Sciatic nerve (tissue), 2 donors: ENCODE measurements around the gene MRRF. TPM values are rescaled to one million over a fixed set of nuclear protein-coding genes. Genes with fewer than 3 reads are reported as not detected.

Experiments used
- ATAC-seq: fragments of 200-7000 bp; cut with Tn5 transposase; one replicate; pipeline ENCODE4 v1.9.1; 2020; ENCODE audit warnings: mild to moderate bottlenecking, moderate library complexity
- DNase-seq: peaks from one replicate; pipeline ENCODE4 v3.0.0-alpha.2; 2020; ENCODE audit warnings: low spot score
- intact Hi-C: fragments of 100-400 bp; cut with DNase I; formaldehyde crosslinking; loops from one replicate; pipeline ENCODE4 v1.14.2; 2022
- total RNA-seq: library from RNA; stranded (reverse); fragmentation: NEBNext Ultra II Directional; extraction: Animal tissue kit (Norgen Biotek cat#: 25700); gene quantifications from one replicate; pipeline ENCODE4 v1.2.1, GENCODE V29; 2021
- donor health status: DM: no; HTN: no; CAD: no.
- donor health status: DM: no; HTN: no; CAD: no.

MRRF gene
- total RNA-seq, 1 donor from 2014 or later: 25.9 TPM

GRCh38 chr9:122226758-122227574 is 37.7 kb upstream of the MRRF start:
- intact Hi-C loops: no loop called here
- peak; percentile 45 for DNase-seq
- ATAC-seq: no peak

DNA sequence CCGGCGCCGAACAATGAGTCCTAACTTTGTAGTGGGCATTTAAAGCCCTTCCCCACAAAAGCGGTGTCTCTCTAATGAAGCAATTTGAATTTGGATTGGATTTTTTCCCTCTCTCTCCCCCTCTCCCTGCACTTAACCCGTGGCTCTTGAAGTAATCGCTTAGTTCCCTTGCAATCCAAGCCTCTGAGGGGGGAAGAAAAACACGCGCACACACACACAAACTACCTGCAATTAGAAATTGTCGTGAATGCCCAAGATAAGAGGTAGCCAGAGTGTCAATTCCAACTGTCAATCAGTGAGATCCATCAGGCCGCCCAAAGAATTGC is 37.1 kb upstream of the MRRF start:
- intact Hi-C loops: no loop called here
- DNase-seq: no peak
- no peak for ATAC-seq

GRCh38 chr9:122228191-122228567 is 36.5 kb upstream of the MRRF start:
- DNase-seq (peak; percentile 30), ATAC-seq (no peak)
- intact Hi-C loops: no loop called here

DNA sequence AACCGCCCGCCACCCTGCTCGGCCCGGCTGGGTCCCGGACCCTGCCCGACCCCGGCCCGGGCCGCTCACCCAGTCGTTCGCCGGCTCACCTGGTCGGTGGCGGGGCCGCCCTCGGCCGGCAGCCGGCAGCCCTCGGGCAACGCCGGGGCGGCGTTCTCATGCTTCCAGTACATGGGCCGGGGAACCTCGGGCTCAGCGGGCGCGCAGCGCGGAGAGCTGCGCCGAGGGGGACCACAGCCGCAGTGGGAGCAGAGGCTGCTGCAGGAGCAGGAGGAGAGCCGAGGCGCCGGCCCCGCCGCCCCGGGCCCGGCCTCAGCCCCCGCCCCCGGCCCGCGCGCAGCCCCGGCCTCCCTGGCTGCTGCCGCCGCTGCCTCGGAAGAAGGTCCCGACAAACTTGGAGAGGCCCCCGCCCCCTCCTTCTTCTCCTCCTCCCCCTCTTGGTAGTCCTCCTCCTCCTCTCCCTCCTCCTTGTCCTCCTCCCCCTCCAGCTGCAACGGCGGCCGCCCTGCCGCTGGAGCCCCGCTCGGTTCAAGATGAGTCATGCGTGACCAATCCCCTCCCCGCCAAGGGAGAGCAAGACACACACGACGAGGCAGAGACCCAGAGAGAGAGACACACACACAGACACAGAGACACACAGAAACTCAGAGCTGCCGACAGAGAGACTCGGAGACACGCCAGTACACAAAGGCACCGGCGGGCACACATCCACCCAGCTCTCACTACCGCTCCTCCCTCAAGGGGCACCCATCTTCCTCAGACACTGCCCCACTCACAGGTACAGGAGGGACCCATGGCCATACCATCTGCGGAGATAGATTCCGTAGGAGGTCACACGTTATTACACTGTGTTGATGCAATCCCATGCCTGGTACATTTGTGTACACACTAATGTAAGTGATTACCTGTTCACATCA is 35.9 kb upstream of the MRRF start, which contains the start of gene LHX6:
Gene LHX6, minus strand, starts transcription at position 390 of the 917 bp plus-strand sequence. Its CDS starts 217 bp downstream, at position 173.
- ATAC-seq: no peak
- intact Hi-C loops: no loop called here
- DNase-seq: peak; percentile 36

DNA sequence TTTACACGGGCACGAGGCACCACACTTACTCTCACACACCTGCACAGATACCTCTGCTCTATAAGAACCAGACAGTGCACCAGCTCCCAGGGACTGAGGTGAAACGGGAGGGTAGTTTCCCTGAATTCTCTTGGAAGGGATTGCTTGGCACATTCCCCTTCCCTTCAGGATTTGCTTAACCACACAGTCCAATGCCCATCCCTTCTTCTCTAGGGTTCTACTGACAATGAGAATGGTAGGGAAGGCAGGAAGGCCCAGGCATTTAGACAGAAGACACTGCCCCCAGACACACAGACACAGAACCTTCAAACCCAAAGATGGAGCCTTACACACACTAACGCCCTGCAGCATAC is 35.2 kb upstream of the MRRF start:
- ATAC-seq (no peak), DNase-seq (peak; percentile 8)
- intact Hi-C loops: no loop called here

GRCh38 chr9:122232796-122233306 is 31.8 kb upstream of the MRRF start:
- ATAC-seq (no peak), DNase-seq (no peak)
- intact Hi-C loops: no loop called here

DNA sequence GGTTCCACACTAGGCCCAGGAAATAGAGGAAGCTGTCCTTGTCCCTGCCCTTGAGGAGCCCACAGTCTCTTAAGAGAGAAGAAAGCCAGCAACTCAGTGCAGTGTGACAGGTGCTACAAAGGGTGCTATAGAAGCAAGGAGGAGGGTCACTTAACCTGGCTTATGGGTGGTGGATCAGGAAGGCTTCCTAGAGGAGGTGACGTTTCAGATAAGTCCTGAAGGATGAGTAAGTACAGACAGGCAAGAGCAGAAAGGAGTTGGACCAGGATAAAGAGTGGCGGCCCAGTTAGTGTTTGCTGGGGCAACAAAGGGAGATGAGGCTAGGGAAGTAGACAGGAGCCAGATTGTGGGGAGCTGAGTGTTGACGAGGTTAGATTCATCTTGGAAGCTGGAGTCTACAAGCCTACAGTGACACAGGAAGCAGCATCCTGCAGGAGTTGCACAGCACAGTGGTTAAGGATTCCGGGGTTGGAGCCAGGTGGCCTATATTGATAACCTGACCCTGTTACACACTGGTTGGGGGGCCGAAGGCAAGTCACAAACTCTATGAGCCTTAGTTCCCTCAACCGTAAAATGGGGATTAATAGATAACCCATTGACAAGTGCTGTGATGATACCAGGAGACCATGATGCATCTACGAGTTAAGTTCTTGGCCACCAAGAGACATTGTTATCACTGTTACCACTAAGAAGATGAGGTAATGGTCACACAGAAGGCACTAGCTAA is 30.5 kb upstream of the MRRF start:
- ATAC-seq: no peak
- intact Hi-C loops: no loop called here
- DNase-seq: peak; percentile 21

DNA sequence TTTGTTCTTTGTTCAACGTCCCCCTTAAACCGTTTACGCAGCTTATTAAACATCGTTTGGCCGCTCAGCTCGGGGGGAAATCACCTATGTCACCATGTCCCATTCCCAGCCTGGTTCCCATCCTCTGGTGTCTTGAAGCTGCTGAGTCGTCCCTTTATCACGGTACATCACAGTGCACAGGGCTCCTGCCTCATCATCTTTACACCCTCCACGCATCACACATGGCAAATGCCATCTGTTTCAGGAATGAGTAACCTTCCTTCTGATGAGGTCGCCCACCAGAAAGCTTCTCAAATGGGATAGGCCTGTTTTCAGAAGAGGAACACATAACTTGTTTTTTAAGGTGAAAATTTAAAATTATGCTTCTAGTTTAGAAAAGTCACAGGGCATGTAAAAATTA is 28.0 kb upstream of the MRRF start:
- DNase-seq (no peak), ATAC-seq (no peak)
- intact Hi-C loops: no loop called here

GRCh38 chr9:122239722-122240121 is 25.0 kb upstream of the MRRF start:
- no peak for ATAC-seq
- intact Hi-C loops: no loop called here

GRCh38 chr9:122244349-122244748 is 20.3 kb upstream of the MRRF start:
- DNase-seq (no peak), ATAC-seq (no peak)
- intact Hi-C loops: no loop called here

More at GRCh38 chr9:122239722-122240121, 25.0 kb upstream of the MRRF start:
- DNase-seq: no peak

- ATAC-seq (no peak), DNase-seq (no peak)
- intact Hi-C loops: no loop called here
Observed at GRCh38 chr9:122246666-122247065, 18.0 kb upstream of the MRRF start.

DNA sequence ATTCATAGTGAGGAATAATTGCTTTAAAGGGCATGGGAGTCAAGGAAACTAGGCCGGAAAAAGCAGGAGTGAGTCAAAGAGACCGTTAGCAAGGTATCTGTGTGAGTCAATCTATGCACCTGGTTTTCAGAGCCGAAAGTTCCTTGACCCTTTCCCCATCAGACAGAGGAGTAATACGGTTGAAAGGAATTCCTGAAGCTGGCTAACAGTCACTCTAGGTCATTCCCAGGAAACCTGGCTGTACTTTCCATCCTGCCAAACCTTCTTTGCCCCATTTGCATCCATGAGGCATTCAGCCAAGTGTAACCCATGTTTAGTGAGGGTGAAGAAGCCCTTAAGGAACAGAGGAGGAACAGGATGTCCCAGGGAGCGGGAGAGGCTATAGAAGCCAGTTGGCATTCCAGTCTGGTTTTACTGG is 16.2 kb upstream of the MRRF start:
- intact Hi-C loops: no loop called here
- DNase-seq: no peak
- no peak for ATAC-seq

DNA sequence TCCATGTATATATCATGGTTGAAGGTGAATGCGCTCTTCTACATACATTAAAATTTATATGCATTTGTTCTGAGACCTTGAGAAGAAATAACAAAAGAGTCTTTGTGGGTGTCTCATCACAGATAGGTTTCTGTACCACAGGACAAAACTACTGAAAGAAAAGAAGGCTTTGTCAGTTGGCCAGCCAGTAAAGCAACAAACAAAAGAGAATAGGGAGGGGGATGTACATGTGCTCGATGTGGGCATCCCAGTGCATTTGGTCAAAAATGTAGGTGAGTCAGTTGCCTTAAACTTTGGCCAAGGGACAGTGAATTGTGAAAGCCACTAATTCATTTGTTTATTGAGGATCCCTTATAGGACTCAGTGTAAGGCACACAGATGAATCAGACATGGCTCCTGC is 13.3 kb upstream of the MRRF start:
- ATAC-seq (no peak), DNase-seq (no peak)
- intact Hi-C loops: no loop called here

GRCh38 chr9:122252796-122253195 is 11.9 kb upstream of the MRRF start:
- ATAC-seq: no peak
- no peak for DNase-seq
- intact Hi-C loops: no loop called here

DNA sequence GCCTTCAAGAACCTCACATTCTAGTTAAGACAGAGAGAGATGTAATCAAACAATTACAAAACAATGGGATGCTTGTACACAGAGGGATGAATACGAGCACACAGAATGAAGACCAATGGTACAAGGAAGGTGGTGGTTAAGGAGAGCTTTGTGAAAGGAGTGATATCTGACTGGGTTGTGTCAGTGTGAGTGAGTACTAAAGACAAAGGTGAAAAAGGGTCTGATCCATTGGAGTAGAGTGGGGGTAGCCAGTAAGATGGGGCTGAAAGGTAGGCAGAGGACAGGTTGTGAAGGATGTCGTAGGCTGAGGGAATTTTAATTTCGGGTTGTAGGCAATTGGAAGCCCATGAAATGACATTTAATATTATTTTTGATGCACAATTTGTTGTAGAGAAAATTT is 9.9 kb upstream of the MRRF start:
- DNase-seq: no peak
- no peak for ATAC-seq
- intact Hi-C loops: no loop called here

GRCh38 chr9:122256206-122256605 is 8.5 kb upstream of the MRRF start:
- DNase-seq: no peak
- intact Hi-C loops: no loop called here
- no peak for ATAC-seq

DNA sequence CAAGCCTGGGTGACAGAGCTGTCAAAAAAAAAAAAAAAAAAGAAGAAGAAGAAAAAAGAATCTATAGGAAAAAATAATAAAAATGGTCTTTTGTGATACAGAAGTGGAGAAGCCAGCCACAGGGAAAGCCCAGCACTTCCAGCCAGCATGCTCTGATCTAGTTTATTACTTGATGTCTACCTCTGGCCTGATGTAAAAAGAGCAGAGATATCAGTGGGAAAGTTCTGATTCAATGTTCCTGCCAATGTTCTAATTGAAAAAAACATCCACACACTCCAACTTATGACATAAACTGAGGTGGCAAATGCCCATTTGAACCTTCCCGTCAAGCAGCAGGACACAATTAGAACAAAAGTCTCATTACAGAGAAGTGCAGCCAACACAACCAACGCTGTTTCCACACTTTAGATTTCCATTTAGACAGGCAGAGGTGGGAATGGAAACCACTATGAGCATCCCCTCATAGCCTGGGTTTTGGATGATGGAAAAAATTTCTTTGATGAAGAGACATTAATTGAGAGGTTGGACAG is 5.7 kb upstream of the MRRF start:
- intact Hi-C loops: no loop called here
- no peak for DNase-seq
- ATAC-seq: no peak

- peak; percentile 79 for DNase-seq
- ATAC-seq: peak; percentile 69
- intact Hi-C loops: no loop called here
Observed at GRCh38 chr9:122261469-122261881, 3.2 kb upstream of the MRRF start.

- ATAC-seq (no peak), DNase-seq (no peak)
- intact Hi-C loops: no loop called here
Observed at GRCh38 chr9:122262073-122262472, 2.6 kb upstream of the MRRF start.
